HG02870 (cell line): ENCODE measurements around the gene TCP11.
"Not testable (repeated sequence)": the region's sequence is repeated elsewhere in the genome, so short reads cannot be mapped to it uniquely, and the experiment has no call there.

ENCODE experiments used
- ATAC-seq: cut with Tn5 transposase; IDR thresholded peaks from one replicate; pipeline ENCODE4 v1.9.1; 2021; ENCODE audit warnings: mild to moderate bottlenecking, moderate library complexity; ENCODE audit not compliant: unreplicated experiment

The TCP11 gene

DNA sequence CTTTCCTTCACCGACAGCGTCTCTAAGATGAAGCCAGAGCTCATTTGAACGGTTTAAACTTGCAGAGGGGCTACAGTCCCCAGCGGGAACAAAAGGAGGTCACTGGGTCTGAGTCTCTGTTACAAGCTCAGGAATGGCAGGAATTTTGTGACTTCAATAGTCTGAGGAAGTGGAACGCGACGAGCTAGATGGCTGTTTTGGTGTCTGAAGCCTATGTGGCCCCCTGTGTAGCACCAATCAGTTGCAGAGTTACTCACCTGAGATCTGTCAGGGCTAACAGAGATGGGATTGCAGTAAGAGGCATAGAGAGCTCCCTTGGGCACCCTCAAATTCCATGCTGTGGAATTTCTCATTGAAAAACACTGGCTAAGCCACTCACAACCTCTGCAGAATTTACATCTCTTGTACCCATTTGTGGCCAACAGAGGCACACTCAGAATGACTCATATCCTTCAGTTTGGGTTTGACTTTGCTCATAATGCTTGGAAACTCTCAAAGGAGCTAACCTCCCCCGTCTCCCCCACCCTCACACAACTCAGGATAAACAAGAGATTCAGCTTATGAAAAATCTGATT lies 7.1 kb upstream of the TCP11 start:
- ATAC-seq: no peak

- no peak for ATAC-seq
These were observed 6.3 kb upstream of the TCP11 start for GRCh38 chr6:35147486-35147885.

DNA sequence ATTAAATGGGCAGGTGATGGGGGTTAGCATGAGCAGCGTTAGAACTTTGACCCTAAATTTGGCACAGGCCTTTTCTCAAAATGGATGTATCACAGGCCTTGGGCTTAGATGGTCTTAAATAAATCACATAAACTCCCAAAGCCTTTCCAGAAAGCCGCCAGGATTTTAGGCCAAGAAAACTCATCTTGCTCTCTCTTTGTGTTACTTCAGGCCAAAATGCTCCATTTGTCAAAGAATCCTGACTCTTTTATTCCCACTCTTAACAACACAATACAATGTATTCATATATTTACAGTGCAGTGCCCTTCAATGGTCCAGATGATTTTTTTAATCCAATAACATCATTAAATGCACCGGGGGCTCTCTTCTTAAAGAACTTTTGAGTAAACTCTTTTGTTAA lies 5.9 kb upstream of the TCP11 start:
- no peak for ATAC-seq

DNA sequence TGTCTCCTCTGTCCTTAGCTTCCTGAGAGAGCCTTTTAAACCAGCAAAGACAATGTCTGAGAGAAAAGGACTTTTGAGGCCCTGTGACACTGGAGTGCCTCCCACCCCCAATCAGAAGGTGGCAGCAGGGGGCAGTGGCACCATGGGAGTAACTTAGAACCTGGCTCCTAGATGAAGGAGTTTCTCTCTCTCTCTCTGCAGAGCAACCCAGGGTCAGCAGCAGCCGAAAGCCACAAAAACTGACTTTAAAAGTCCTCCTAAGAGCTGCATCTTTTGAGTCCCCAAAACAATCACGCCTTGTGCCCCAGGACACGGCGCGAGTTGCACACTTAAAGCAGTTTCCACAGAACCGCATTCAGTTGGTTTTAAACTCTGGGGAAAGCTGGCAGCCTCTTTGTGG lies 5.3 kb upstream of the TCP11 start:
- no peak for ATAC-seq

GRCh38 chr6:35145757-35146156 lies 4.6 kb upstream of the TCP11 start:
- ATAC-seq: no peak

DNA sequence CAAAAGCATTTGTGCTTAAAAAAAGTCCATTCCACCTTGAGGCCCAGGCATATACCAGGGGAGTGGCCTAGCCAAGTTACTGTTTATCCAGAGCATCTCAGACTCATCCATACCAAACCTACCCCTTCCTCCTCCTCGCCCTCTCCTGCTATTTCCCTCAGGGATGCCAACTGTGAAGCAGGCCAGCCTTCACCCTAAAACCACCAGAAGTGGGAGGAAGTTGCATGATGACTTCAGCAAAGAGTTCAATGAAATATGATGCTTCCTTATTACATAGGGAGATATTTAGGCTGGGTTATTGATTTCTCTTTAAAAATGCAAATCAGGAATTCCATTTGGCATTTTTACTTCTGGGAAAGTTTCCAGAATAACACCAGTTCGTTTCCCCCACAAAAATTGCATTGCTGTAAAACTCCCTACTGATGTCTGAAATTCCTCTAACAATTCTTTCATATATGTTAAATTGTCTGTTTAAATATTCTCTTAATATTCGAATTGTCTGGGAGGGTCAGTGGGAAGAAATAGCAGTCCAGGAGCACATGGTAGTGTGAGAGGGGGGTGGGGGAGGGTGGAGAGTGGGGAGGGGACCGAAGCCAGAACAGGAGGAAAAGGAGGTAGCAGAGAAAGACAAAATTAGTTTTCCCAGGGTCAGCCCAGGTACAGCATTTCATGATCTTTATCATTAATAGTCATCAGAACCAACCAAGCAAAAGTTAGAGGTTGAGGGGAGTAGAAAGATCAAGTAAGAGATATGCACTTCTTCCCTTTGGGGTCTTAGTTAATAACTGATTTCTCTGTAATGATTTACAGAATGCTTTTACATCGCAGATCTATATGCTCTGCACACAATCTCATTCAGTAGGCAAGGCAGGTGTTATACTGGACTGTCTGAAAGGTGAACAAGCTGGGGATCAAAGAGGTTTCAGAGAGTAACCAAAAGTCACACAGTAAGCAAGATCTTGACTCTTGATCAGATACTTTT lies 1.7 kb upstream of the TCP11 start:
- ATAC-seq: no peak

DNA sequence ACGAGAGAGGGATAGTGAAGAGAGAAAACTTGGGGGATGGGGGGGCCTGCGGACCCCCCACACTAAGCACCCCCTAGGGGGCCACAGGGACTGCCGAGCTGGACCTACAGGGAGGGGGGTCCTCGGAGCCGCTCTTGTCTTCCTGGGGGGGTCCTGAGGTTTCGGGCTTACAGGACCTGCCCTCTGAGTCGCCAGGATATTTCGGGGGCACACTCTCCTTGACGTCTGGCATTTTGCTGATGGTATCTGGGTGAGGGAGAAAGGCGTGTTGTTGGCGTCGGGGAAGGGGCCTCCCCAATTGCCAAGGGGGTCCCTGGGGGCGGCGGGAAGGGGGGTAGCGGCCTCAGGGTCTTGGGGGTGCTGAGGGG lies 516 bp downstream of the TCP11 start:
- ATAC-seq: no peak

- ATAC-seq: no peak
These were observed 1.1 kb downstream of the TCP11 start for GRCh38 chr6:35139924-35140638.

GRCh38 chr6:35139470-35139869 lies 1.7 kb downstream of the TCP11 start:
- no peak for ATAC-seq

DNA sequence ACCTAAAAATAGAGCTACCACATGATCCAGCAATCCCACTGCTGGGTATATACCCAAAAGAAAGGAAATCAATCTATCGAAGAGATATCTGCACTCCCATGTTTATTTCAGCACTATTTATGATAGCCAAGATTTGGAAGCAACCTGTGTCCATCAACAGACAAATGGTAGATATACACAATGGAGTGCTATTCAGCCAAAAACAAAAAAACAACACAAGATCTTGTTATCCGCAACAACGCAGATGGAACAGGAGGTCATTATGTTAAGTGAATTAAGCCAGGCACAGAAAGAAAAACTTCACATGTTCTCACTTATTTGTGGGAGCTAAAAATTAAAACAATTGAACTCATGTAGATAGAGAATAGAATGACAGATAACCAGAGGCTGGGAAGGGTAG lies 2.9 kb downstream of the TCP11 start:
- ATAC-seq: not testable (repeated sequence)

- no peak for ATAC-seq
These were observed 5.0 kb downstream of the TCP11 start for GRCh38 chr6:35136185-35136584.

GRCh38 chr6:35128496-35128895 lies 12.6 kb downstream of the TCP11 start:
- ATAC-seq: no peak

GRCh38 chr6:35128042-35128441 lies 13.1 kb downstream of the TCP11 start:
- ATAC-seq: no peak

- ATAC-seq: no peak
These were observed 16.8 kb downstream of the TCP11 start for GRCh38 chr6:35124356-35124755.

GRCh38 chr6:35120746-35121145 lies 20.4 kb downstream of the TCP11 start:
- no peak for ATAC-seq

DNA sequence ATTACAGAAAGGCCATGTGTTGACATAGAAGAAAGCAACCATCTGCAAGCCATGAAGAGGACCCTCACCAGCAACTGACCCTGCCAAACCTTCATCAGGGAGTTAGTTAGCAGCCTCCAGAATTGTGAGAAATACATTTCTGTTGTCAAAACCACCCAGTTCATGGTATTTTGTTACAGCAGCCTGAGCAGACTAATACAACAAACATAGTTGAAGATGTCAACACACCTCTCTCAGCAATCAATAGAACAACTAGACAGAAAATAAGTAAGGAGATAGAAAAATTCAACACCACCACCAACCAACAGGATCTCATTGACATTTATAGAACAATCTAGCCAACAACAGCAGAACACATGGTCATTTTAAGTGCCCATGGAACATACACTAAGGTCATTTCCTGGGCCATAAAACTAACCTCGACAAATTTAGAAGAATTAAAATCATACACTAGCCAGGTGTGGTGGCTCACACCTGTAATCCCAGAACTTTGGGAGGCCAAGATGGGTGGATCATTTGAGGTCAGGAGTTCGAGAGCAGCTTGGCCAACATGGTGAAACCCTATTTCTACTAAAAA lies 32.7 kb downstream of the TCP11 start:
- ATAC-seq: no peak

DNA sequence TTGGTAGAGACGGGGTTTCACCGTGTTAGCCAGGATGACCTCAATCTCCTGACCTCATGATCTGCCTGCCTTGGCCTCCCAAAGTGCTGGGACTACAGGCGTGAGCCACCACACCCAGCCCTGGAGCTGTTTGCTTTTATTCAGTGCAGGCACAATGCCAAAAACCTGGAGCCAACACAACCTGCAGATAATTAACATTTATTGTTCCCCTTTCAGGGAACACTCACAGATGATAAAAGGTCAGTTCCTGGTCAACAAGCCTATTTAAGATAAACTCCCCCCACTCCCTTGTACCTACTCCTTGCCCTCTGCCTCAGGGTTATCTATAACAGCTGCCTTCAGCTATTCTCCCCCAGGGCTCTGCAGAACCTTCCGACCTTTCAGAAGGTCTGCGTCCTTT lies 33.4 kb downstream of the TCP11 start:
- ATAC-seq: not testable (repeated sequence)

GRCh38 chr6:35107208-35107607 lies 33.9 kb downstream of the TCP11 start:
- not testable (repeated sequence) for ATAC-seq

DNA sequence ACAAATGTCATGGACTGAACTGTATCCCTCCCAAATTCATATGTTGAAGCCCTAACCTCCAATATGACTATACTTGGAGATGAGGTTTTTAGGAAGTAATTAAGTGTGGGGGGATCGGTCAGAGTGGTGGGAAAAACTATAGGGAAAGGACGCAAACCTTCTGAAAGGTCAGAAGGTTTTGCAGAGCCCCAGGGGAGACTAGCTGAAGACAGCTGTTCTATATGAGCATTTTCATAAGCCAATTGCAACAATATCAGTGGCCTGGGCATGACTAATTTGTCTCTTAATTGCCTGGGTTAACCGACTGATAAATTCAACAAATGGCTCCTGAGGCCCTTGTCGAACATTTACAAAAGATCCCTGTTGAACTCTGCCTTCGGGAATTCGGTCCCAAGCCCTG lies 35.1 kb downstream of the TCP11 start:
- not testable (repeated sequence) for ATAC-seq

DNA sequence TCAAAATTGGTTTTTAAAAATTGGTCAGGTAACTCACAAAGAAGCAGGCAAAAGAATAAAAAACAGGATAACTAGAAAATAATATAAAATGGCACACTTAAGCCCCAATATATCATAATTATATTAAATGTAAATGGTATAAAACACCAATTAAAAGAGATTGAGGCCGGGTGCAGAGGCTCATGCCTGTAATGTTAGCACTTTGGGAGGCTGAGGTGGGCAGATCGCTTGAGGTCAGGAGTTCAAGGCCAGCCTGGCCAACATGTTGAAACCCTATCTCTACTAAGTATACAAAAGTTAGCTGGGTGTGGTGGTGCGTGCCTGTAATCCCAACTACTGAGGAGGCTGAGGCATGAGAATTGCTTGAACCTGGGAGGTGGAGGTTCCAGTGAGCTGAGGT lies 36.1 kb downstream of the TCP11 start:
- no peak for ATAC-seq

DNA sequence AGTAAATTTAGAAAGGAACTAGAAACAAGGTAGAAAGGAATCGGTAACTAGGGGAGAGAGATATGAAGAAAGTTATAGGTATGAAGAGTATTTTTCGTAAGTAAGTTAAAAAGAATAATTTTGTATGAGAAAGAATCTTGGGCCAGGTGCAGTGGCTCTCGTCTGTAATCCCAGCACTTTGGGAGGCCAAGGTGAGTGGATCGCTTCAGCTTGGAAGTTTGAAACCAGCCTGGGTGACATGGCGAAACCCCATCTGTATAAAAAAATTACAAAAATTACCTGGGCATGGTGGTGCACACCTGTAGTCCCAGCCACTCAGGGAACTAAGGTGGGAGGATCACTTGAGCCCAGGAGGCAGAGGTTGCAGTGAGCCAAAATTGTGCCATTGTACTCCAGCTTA lies 42.0 kb downstream of the TCP11 start:
- ATAC-seq: no peak
